OCI-LY7 (cell line): ENCODE data around the gene ODAPH.

ENCODE experiments used
- CTCF ChIP-seq: fragments of 200-600 bp; sonication (generic); conservative IDR thresholded peaks from 2 replicates; pipeline ENCODE4 v1.5.1; 2014; ENCODE audit warnings: mild to moderate bottlenecking, antibody characterized with exemption, low read length, moderate library complexity, mixed read lengths
- EZH2phosphoT487 ChIP-seq: fragments of 200-600 bp; sonication (generic); IDR thresholded peaks from 2 replicates; pipeline ENCODE4 v1.6.1; 2018; ENCODE audit warnings: low read depth, borderline replicate concordance, mild to moderate bottlenecking, mixed run types, antibody characterized with exemption, low read length, moderate library complexity, mixed read lengths

GRCh38 chr4:75596061-75596460, 40.2 kb downstream of the ODAPH start:
- TF ChIP-seq CTCF (no peak), EZH2phosphoT487 (no peak)
